ENCODE results near the gene SUGP1. TPM values are rescaled to one million over a fixed set of nuclear protein-coding genes. Genes with fewer than 3 reads are reported as not detected.
"Not testable (repeated sequence)": the region's sequence is repeated elsewhere in the genome, so short reads cannot be mapped to it uniquely, and the experiment has no call there.

The SUGP1 gene
- total RNA-seq, 2 experiments from 2014 or later: 63.1 to 67.1 TPM

DNA sequence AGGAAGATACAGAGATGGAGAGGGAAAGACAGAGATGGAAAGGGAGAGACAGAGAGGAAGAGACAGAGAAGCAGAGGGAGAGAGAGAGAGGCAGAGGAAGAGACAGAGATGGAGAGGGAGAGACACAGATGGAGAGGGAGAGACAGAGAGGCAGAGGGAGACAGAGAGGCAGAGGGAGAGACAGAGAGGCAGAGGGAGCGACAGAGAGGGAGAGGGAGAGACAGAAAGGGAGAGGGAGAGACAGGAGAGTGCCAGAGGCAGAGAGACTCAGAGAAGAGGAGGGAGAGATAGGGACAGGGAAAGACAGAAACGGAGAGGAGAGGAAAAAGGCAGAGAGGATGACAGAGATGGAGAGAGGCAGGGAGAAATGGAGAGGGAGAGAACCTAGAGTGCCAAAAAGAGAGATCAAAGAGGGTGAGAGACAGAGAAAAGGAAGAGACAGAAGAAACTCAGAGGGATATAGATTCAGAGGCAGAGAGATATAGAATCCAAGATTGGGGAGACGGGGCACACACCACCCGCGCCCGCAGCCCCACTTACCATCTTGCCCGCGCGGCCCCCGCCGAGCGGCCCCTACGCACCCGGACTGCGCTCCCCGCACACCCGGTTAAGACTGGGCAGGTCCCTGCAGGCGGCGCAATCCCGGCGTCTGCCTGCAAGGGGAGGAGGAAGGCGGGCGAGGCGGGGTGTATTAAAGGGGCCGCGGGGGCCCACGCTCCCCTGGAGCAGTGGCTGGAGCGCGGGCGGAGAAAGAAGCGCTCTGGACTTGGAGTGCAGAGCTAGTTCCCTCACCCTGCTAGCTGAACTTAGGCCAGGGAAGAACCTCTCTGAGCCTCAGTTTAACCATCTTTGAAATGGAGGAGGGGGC, 57.9 kb downstream of the SUGP1 start:
- Mint-ChIP-seq H3K4me3 (no peak overlapping the region), H3K4me1 (peaks cover 4% of the 10 kb centered on the region), H3K27me3 (peaks cover 33% of the 10 kb centered on the region), H3K27ac (no peak overlapping the region), H3K36me3 (ENCODE audit: low read depth) (no peaks in the 10 kb centered on the region), H3K9me3 (no peaks in the 10 kb centered on the region)
- CTCF ChIA-PET: no interaction called here
- POLR2A ChIA-PET: no interaction called here
- no peak for DNase-seq

- POLR2A ChIA-PET: no interaction called here
- Mint-ChIP-seq H3K27me3 (peaks cover 33% of the 10 kb centered on the region), H3K9me3 (no peaks in the 10 kb centered on the region), H3K27ac (no peak overlapping the region), H3K4me3 (no peak overlapping the region), H3K36me3 (ENCODE audit: low read depth) (no peaks in the 10 kb centered on the region), H3K4me1 (peaks cover 4% of the 10 kb centered on the region)
- DNase-seq: no peak
- CTCF ChIA-PET: no interaction called here
Measured at GRCh38 chr19:19261350-19262189, 58.7 kb downstream of the SUGP1 start.

DNA sequence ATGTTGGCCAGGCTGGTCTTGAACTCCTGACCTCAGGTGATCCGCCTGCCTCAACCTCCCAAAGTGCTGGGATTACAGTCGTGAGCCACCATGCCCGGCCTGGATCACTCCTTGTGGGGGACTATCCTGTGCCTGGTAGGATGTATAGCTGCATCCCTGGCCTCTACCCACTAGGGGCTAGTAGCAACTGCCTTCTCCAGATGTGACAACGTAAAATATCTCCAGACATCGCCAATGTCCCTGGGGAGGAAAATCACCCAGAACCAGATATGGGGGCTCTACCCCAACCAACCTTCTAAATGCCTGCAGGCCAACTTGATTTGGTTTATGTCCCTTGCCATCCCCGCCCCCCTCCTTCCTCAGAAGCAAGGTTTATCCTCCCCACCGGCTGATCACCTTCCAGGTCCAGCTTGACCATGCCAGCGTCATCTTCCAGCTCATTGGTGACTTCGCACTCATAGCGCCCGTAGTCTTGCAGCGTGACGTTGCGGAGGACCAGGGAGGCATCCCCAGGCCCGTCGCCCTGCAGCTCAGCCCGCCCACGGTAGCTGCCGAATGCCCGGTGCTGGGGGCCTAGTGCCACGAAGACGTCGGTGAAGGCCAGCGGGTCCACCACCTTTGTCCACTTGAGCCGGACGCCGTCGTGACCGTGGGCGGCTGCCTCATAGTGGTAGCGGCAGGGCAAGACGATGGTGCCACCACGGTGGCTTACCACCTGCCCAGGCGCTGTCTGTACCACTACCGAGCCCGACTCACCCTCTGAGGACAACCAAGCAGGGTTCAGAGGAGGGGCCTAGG, 59.7 kb downstream of the SUGP1 start:
- CTCF ChIA-PET: no interaction called here
- H3K9me3 Mint-ChIP-seq: no peaks in the 10 kb centered on the region
- POLR2A ChIA-PET: no interaction called here
- DNase-seq: no peak
- H3K36me3 Mint-ChIP-seq (ENCODE audit: low read depth): no peaks in the 10 kb centered on the region
- H3K27ac Mint-ChIP-seq: no peak overlapping the region
- no peak overlapping the region for H3K4me3 Mint-ChIP-seq
- H3K27me3 Mint-ChIP-seq: peaks cover 33% of the 10 kb centered on the region
- H3K4me1 Mint-ChIP-seq: peaks cover 4% of the 10 kb centered on the region

DNA sequence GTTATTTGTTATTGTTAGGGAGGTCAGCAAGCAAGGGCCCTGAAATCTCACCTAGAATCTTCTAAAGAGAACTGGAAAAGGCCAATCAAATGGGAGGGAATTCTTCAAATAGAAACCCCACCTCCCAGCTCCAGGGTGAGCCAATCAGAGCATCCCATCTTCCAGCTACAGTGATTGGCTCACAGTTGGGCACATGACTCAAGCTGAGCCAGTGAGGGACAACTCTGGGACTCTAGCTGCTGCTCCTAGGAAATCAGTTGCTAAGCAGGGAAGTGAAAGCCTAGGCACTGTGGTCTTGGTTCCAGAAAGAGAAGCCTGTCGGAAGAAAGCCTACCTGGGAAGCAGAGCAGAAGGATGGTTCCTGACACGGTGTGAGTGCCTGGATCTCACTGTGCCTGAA, 60.6 kb downstream of the SUGP1 start:
- Mint-ChIP-seq H3K27me3 (peaks cover 35% of the 10 kb centered on the region), H3K9me3 (no peaks in the 10 kb centered on the region), H3K27ac (no peak overlapping the region), H3K4me3 (no peak overlapping the region), H3K36me3 (ENCODE audit: low read depth) (no peaks in the 10 kb centered on the region), H3K4me1 (peaks cover 4% of the 10 kb centered on the region)
- ChIA-PET CTCF (no interaction called here), POLR2A (no interaction called here)
- DNase-seq: no peak

DNA sequence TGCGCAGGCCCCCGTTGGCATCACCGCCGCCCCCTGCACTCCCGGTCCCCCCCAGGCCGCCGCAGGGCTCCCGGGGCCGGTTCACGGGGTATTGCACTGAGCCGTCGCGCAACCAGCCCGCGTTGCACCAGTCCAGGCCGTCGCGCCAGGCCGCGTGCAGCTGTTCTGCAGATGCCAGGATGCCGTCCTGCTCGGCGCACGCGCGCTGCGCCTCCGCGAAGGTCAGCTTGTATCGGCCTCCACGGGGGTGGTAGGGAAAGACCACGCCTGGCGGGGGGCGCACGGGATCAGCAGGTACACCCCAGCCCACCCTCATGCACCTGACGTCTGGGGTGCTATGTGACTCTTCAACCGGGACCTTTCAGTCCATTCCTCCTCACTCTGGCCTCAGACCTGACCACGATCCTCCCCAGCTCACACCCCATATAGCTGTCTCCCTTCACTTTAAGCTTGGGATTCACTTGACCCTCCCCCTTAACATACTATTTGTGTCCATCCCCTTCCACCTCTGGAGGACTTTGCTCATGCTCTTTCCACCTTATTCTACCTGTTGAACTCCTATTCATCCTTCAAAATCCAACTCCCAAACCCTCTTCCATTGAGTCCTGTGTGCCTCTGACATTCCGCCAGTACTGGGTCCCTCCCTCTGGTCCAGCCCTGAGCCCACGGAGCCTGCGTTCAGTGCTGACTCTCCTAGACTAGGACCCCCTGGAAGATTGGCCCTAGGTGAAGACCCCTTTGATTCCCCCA, 61.5 kb downstream of the SUGP1 start:
- Mint-ChIP-seq H3K9me3 (no peaks in the 10 kb centered on the region), H3K4me1 (peaks cover 4% of the 10 kb centered on the region), H3K27ac (no peak overlapping the region), H3K36me3 (ENCODE audit: low read depth) (no peaks in the 10 kb centered on the region), H3K4me3 (no peak overlapping the region), H3K27me3 (peaks cover 31% of the 10 kb centered on the region)
- ChIA-PET CTCF (no interaction called here), POLR2A (no interaction called here)
- DNase-seq: no peak

DNA sequence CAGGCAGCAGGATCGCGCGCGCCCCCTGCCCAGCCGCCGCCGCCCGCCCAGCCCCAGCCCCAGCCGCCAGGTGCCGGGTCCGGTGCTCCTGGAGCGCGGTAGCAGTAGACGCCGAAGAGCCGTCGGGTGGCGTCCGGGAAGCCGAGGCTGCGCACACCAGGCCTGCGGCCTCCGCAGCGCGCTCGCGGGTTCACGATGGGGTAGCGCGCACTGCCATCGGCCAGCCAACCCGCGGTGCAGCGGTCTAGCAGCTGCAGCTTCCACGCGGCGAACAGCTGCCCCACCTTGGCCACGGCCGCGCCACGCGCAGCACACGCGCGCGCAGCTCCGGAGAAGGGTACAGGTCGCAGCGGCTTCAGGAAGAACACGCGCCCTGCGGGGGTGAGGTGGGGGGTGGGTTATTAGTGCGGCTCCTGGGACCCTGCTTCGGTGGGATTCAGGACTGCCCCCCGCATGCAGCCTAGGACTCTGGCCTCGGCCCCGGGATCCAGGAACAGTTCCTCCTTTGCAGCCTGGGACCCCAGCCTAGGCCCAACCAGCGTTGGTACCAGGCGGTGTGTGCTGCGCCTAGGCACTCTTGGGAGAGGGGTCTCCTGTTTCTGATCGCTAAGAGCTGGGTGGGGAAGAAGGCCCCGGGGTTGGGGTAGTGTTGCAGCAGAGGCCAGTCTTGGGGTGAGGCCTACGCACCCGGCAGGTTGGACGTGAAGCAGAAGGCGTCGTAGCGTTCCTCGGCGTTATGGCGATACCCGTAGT, 62.3 kb downstream of the SUGP1 start:
- Mint-ChIP-seq H3K9me3 (no peaks in the 10 kb centered on the region), H3K27ac (no peak overlapping the region), H3K4me3 (no peak overlapping the region), H3K4me1 (peaks cover 4% of the 10 kb centered on the region), H3K27me3 (peaks cover 28% of the 10 kb centered on the region), H3K36me3 (ENCODE audit: low read depth) (no peaks in the 10 kb centered on the region)
- CTCF ChIA-PET: no interaction called here
- POLR2A ChIA-PET: no interaction called here
- DNase-seq: no peak

DNA sequence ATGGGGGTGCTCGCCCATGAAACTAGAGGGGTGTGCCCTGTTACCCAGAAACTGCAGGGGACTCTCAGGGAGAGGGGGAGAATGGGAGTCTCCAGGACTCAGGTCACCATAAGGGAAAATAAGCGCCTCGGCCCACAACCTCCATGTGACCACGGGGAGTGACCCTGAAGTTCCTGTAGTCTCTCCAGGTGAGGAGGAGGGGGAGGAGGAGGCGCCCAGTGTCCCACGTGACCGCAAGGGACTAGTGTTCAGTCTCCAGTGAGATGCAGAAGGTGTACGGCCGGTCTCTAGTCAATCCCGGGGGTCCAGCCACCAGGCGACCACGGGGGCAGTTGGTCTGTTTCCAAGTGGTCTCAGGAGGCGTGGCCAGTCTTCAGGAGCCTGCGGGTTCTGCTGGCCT, 63.2 kb downstream of the SUGP1 start:
- Mint-ChIP-seq H3K4me3 (no peak overlapping the region), H3K9me3 (no peaks in the 10 kb centered on the region), H3K36me3 (ENCODE audit: low read depth) (no peaks in the 10 kb centered on the region), H3K27me3 (peaks cover 23% of the 10 kb centered on the region), H3K4me1 (peaks cover 2% of the 10 kb centered on the region), H3K27ac (no peak overlapping the region)
- POLR2A ChIA-PET: no interaction called here
- no peak for DNase-seq
- CTCF ChIA-PET: no interaction called here

- no peak overlapping the region for H3K4me3 Mint-ChIP-seq
- no peaks in the 10 kb centered on the region for H3K4me1 Mint-ChIP-seq
- peaks cover 26% of the 10 kb centered on the region for H3K27me3 Mint-ChIP-seq
- no peak for DNase-seq
- CTCF ChIA-PET: no interaction called here
- H3K9me3 Mint-ChIP-seq: no peaks in the 10 kb centered on the region
- H3K36me3 Mint-ChIP-seq (ENCODE audit: low read depth): no peaks in the 10 kb centered on the region
- POLR2A ChIA-PET: no interaction called here
- no peak overlapping the region for H3K27ac Mint-ChIP-seq
Measured at GRCh38 chr19:19256072-19256969, 64.0 kb downstream of the SUGP1 start.

DNA sequence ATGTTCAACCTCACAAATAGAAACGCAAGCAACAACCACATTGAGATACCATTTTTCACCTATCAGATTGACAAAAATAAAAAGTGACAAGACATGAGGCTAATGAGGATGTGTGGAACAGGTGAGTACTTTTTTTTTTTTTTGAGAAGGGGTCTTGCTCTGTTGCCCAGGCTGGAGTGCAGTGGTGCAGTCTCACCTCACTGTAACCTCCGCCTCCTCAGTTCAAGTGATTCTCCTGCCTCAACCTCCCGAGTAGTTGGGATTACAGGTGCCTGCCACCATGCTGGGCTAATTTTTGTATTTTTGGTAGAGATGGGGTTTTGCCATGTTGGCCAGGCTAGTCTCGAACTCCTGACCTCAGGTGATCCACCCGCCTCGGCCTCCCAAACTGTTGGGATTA, 66.9 kb downstream of the SUGP1 start:
- H3K27me3 Mint-ChIP-seq: peaks cover 20% of the 10 kb centered on the region
- CTCF ChIA-PET; H3K4me1 Mint-ChIP-seq; H3K27ac Mint-ChIP-seq; H3K36me3 Mint-ChIP-seq (ENCODE audit: low read depth); DNase-seq; POLR2A ChIA-PET; H3K9me3 Mint-ChIP-seq; H3K4me3 Mint-ChIP-seq: not testable (repeated sequence)

GRCh38 chr19:19250196-19250801, 70.0 kb downstream of the SUGP1 start:
- no peak overlapping the region for H3K4me3 Mint-ChIP-seq
- ChIA-PET POLR2A (no interaction called here), CTCF (no interaction called here)
- no peaks in the 10 kb centered on the region for H3K4me1 Mint-ChIP-seq
- H3K36me3 Mint-ChIP-seq (ENCODE audit: low read depth): no peaks in the 10 kb centered on the region
- no peak overlapping the region for H3K27ac Mint-ChIP-seq
- H3K9me3 Mint-ChIP-seq: no peaks in the 10 kb centered on the region
- DNase-seq: no peak
- peaks cover 17% of the 10 kb centered on the region for H3K27me3 Mint-ChIP-seq

DNA sequence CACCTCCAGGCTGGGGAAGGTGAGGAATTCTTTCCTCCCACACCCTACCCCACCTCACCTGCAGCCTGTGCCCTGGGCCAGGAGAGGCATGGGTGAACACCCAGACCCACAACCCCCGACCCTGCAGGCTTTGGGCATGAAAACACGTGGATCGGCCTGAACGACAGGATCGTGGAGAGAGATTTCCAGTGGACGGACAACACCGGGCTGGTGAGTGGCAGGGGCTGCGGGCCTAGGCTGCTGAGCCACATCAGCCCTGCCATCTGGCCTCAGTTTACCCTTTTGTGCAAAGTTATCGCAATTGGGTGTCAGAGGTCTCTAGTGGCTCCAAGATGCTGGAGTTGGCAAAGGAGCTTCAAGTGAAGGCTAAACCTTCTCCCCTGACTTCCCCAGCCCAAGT, 79.8 kb downstream of the SUGP1 start:
- Mint-ChIP-seq H3K36me3 (ENCODE audit: low read depth) (no peaks in the 10 kb centered on the region), H3K27me3 (peaks cover 4% of the 10 kb centered on the region), H3K4me1 (no peaks in the 10 kb centered on the region), H3K4me3 (no peak overlapping the region), H3K9me3 (peaks cover 9% of the 10 kb centered on the region), H3K27ac (no peak overlapping the region)
- ChIA-PET CTCF (no interaction called here), POLR2A (no interaction called here)
- DNase-seq: no peak
